ENCODE data around the gene PRKCB.

Gene PRKCB

GRCh38 chr16:23836404-23837311, 875 bp downstream of the PRKCB start:
- DNase-seq, result peak; percentile 33
- H3K27me3 Mint-ChIP-seq (ENCODE audit: low read depth, poor library complexity), result peaks cover 90% of the 10 kb centered on the region
- TF ChIP-seq CTCF (IDR thresholded peaks at IDR 0.05), result peak; percentile 14
- no peaks in the 10 kb centered on the region for H3K36me3 Mint-ChIP-seq (ENCODE audit: low read depth)
- H3K27ac Mint-ChIP-seq, result no peak overlapping the region
- peak overlapping the region; percentile 76 for H3K4me3 Mint-ChIP-seq
- no peaks in the 10 kb centered on the region for H3K9me3 Mint-ChIP-seq
- peaks cover 29% of the 10 kb centered on the region for H3K4me1 Mint-ChIP-seq

GRCh38 chr16:23837553-23838308, 1.9 kb downstream of the PRKCB start:
- Mint-ChIP-seq H3K9me3 (no peaks in the 10 kb centered on the region), H3K27ac (no peak overlapping the region), H3K27me3 (ENCODE audit: low read depth, poor library complexity) (peaks cover 89% of the 10 kb centered on the region), H3K4me3 (peak overlapping the region; percentile 76), H3K36me3 (ENCODE audit: low read depth) (no peaks in the 10 kb centered on the region), H3K4me1 (peaks cover 29% of the 10 kb centered on the region)
- TF ChIP-seq CTCF (IDR thresholded peaks at IDR 0.05), result no peak
- peak; percentile 10 for DNase-seq

GRCh38 chr16:23838485-23839142, 2.8 kb downstream of the PRKCB start:
- no peak overlapping the region for H3K4me3 Mint-ChIP-seq
- DNase-seq, result peak; percentile 7

GRCh38 chr16:23840310-23840709, 4.5 kb downstream of the PRKCB start:
- no peaks in the 10 kb centered on the region for H3K36me3 Mint-ChIP-seq (ENCODE audit: low read depth)
- H3K4me1 Mint-ChIP-seq, result peaks cover 24% of the 10 kb centered on the region
- DNase-seq, result no peak
- no peak overlapping the region for H3K27ac Mint-ChIP-seq
- H3K9me3 Mint-ChIP-seq, result no peaks in the 10 kb centered on the region
- no peak overlapping the region for H3K4me3 Mint-ChIP-seq
- peaks cover 74% of the 10 kb centered on the region for H3K27me3 Mint-ChIP-seq (ENCODE audit: low read depth, poor library complexity)
- no peak for TF ChIP-seq CTCF (IDR thresholded peaks at IDR 0.05)

More at GRCh38 chr16:23838485-23839142, 2.8 kb downstream of the PRKCB start:
- Mint-ChIP-seq H3K4me1 (peaks cover 29% of the 10 kb centered on the region), H3K27me3 (ENCODE audit: low read depth, poor library complexity) (peaks cover 87% of the 10 kb centered on the region), H3K9me3 (no peaks in the 10 kb centered on the region), H3K36me3 (ENCODE audit: low read depth) (no peaks in the 10 kb centered on the region), H3K27ac (no peak overlapping the region)
- TF ChIP-seq CTCF (IDR thresholded peaks at IDR 0.05), result no peak

GRCh38 chr16:23842137-23842600, 6.4 kb downstream of the PRKCB start:
- Mint-ChIP-seq H3K9me3 (no peaks in the 10 kb centered on the region), H3K27me3 (ENCODE audit: low read depth, poor library complexity) (peaks cover 73% of the 10 kb centered on the region), H3K27ac (no peak overlapping the region), H3K4me1 (peaks cover 17% of the 10 kb centered on the region), H3K4me3 (no peak overlapping the region), H3K36me3 (ENCODE audit: low read depth) (no peaks in the 10 kb centered on the region)
- no peak for TF ChIP-seq CTCF (IDR thresholded peaks at IDR 0.05)
- no peak for DNase-seq
